Fibroblast of skin of right biceps (primary cell): Measurements from ENCODE around the gene CRELD2.
A peak's percentile ranks its signal among the peaks of the same experiment; 100 is the strongest.

Experiments used
- DNase-seq: peaks from one replicate; pipeline ENCODE4 v3.0.0-alpha.2; 2013

CRELD2 gene

GRCh38 chr22:49887702-49888101, 30.7 kb upstream of the CRELD2 start:
- no peak for DNase-seq

GRCh38 chr22:49889071-49889470, 29.4 kb upstream of the CRELD2 start:
- DNase-seq, result no peak

- no peak for DNase-seq
These were observed 26.1 kb upstream of the CRELD2 start for GRCh38 chr22:49892226-49892899.

- DNase-seq, result no peak
These were observed 25.4 kb upstream of the CRELD2 start for GRCh38 chr22:49893025-49893424.

GRCh38 chr22:49894322-49895054, 23.9 kb upstream of the CRELD2 start:
- no peak for DNase-seq

- no peak for DNase-seq
These were observed 22.2 kb upstream of the CRELD2 start for GRCh38 chr22:49896201-49896600.

GRCh38 chr22:49897015-49897684, 21.3 kb upstream of the CRELD2 start:
- DNase-seq, result no peak

- no peak for DNase-seq
These were observed 18.9 kb upstream of the CRELD2 start for GRCh38 chr22:49899530-49899929.

GRCh38 chr22:49900441-49901230, 17.8 kb upstream of the CRELD2 start:
- DNase-seq, result peak; percentile 15

- no peak for DNase-seq
These were observed 17.0 kb upstream of the CRELD2 start for GRCh38 chr22:49901457-49901856.

GRCh38 chr22:49903322-49904039, 15.0 kb upstream of the CRELD2 start:
- no peak for DNase-seq

GRCh38 chr22:49904040-49904369, 14.4 kb upstream of the CRELD2 start:
- no peak for DNase-seq

- DNase-seq, result no peak
These were observed 13.0 kb upstream of the CRELD2 start for GRCh38 chr22:49905465-49905864.

GRCh38 chr22:49906071-49906798, 12.2 kb upstream of the CRELD2 start:
- no peak for DNase-seq

- no peak for DNase-seq
These were observed 11.6 kb upstream of the CRELD2 start for GRCh38 chr22:49906799-49907290.

- DNase-seq, result no peak
These were observed 10.6 kb upstream of the CRELD2 start for GRCh38 chr22:49907807-49908206.

- DNase-seq, result no peak
These were observed 8.8 kb upstream of the CRELD2 start for GRCh38 chr22:49909476-49910205.

GRCh38 chr22:49910229-49911155, 7.9 kb upstream of the CRELD2 start:
- DNase-seq, result no peak

- no peak for DNase-seq
These were observed 6.4 kb upstream of the CRELD2 start for GRCh38 chr22:49911881-49912625.
